CD14-positive monocyte (primary cell): ENCODE results near the gene DPP6. TPM values are rescaled to one million over a fixed set of nuclear protein-coding genes. Genes with fewer than 3 reads are reported as not detected.

Source experiments
- DNase-seq, 3 donors: peaks; one replicate each; pipeline ENCODE4 v3.0.0-alpha.2; 2011 to 2022
- H2AFZ ChIP-seq: 2 replicates; pipeline ENCODE4 v1.6.0; 2012; ENCODE audit warnings: mild to moderate bottlenecking, low read depth, low read length, inconsistent platforms; ENCODE audit not compliant: insufficient read depth, poor library complexity, severe bottlenecking
- H3K27ac ChIP-seq, 2 donors: 1 replicate in 1 of 2; 2 replicates in 1 of 2; pipeline ENCODE4 v1.5.1; 2012 to 2013; ENCODE audit warnings: low read length in 2 of 2, control low read depth in 1 of 2, inconsistent platforms in 1 of 2, low read depth in 1 of 2, mild to moderate bottlenecking in 1 of 2
- H3K27me3 ChIP-seq, 2 donors: one replicate each; pipeline versions ENCODE4 v1.6.0 to v1.6.1; 2011 to 2013; ENCODE audit warnings: low read length in 2 of 2; ENCODE audit not compliant: control insufficient read depth in 2 of 2, insufficient read depth in 2 of 2
- H3K36me3 ChIP-seq, 2 donors: replicated peaks in 1 of 2; 1 replicate in 1 of 2; 2 replicates in 1 of 2; pipeline versions ENCODE4 v1.5.1 to v1.6.1; 2012 to 2013; ENCODE audit warnings: low read length in 2 of 2, control low read depth in 1 of 2, inconsistent platforms in 1 of 2, mild to moderate bottlenecking in 1 of 2; ENCODE audit not compliant: insufficient read depth in 2 of 2, control insufficient read depth in 1 of 2
- H3K4me1 ChIP-seq, 2 donors: 1 replicate in 1 of 2; 2 replicates in 1 of 2; pipeline versions ENCODE4 v1.5.1 to v1.6.1; 2012 to 2013; ENCODE audit warnings: low read length in 2 of 2, control low read depth in 1 of 2, inconsistent platforms in 1 of 2, mild to moderate bottlenecking in 1 of 2, moderate library complexity in 1 of 2; ENCODE audit not compliant: insufficient read depth in 2 of 2, control insufficient read depth in 1 of 2
- H3K4me2 ChIP-seq: replicated peaks from 2 replicates; pipeline ENCODE3; 2012; ENCODE audit warnings: low read length, moderate library complexity, mild to moderate bottlenecking; ENCODE audit not compliant: poor library complexity, severe bottlenecking; ENCODE audit errors: extremely low read depth
- H3K4me3 ChIP-seq, 3 experiments: fragments of 200-600 bp in 1 of 3; sonication (generic) in 1 of 3; replicated peaks in 1 of 3; 1 replicate in 2 of 3; 2 replicates in 1 of 3; pipeline ENCODE4 v1.5.1; 2011 to 2013; ENCODE audit warnings: low read length in 3 of 3, mild to moderate bottlenecking in 3 of 3, control low read depth in 2 of 3, low read depth in 2 of 3, inconsistent platforms in 1 of 3, moderate library complexity in 1 of 3
- H3K79me2 ChIP-seq: 2 replicates; pipeline ENCODE4 v1.6.0; 2012; ENCODE audit warnings: mild to moderate bottlenecking, control low read depth, inconsistent platforms, low read length, moderate library complexity; ENCODE audit not compliant: insufficient read depth
- H3K9ac ChIP-seq: 2 replicates; pipeline ENCODE4 v1.6.0; 2017; ENCODE audit warnings: low read length, mild to moderate bottlenecking; ENCODE audit not compliant: insufficient read depth, poor library complexity, severe bottlenecking
- H3K9me3 ChIP-seq, 2 donors: replicated peaks in 1 of 2; 1 replicate in 1 of 2; 2 replicates in 1 of 2; pipeline versions ENCODE4 v1.5.1 to v1.6.1; 2012 to 2013; ENCODE audit warnings: low read length in 2 of 2, control low read depth in 1 of 2; ENCODE audit not compliant: control insufficient read depth in 1 of 2, insufficient read depth in 1 of 2
- H4K20me1 ChIP-seq: 2 replicates; pipeline ENCODE4 v1.6.0; 2012; ENCODE audit warnings: mild to moderate bottlenecking, low read length, control low read depth, moderate library complexity; ENCODE audit not compliant: insufficient read depth
- H3K27ac Mint-ChIP-seq, 7 donors: one replicate each; pipeline ENCODE4 v1.8.0; 2020; ENCODE audit warnings: mild to moderate bottlenecking in 7 of 7, mixed read lengths in 7 of 7, moderate library complexity in 6 of 7, inconsistent platforms in 2 of 7
- H3K27me3 Mint-ChIP-seq, 3 donors: one replicate each; pipeline ENCODE4 v1.8.0; 2021 to 2022; ENCODE audit warnings: low read depth in 3 of 3, mild to moderate bottlenecking in 3 of 3, mixed read lengths in 3 of 3, moderate library complexity in 3 of 3, inconsistent platforms in 1 of 3
- H3K36me3 Mint-ChIP-seq, 2 donors: one replicate each; pipeline ENCODE4 v1.8.0; 2020; ENCODE audit warnings: mixed read lengths in 2 of 2, inconsistent platforms in 1 of 2, mild to moderate bottlenecking in 1 of 2
- H3K4me1 Mint-ChIP-seq: one replicate; pipeline ENCODE4 v1.8.0; 2020; ENCODE audit warnings: mild to moderate bottlenecking, mixed read lengths
- H3K4me3 Mint-ChIP-seq, 2 donors: one replicate each; pipeline ENCODE4 v1.8.0; 2020; ENCODE audit warnings: mild to moderate bottlenecking in 2 of 2, mixed read lengths in 2 of 2, moderate library complexity in 1 of 2
- H3K9me3 Mint-ChIP-seq, 7 donors: one replicate each; pipeline ENCODE4 v1.8.0; 2020 to 2022; ENCODE audit warnings: mixed read lengths in 7 of 7, mild to moderate bottlenecking in 6 of 7, moderate library complexity in 6 of 7, inconsistent platforms in 2 of 7
- WGBS: methylation state at CpG from one replicate; pipeline ENCODE4 v1.1.5; 2013; ENCODE audit warnings: missing lambda C conversion rate; ENCODE audit not compliant: insufficient coverage; 5-methylcytosine and 5-hydroxymethylcytosine counted together
- intact Hi-C, 2 donors: fragments of 100-400 bp; cut with micrococcal nuclease; formaldehyde crosslinking; loops; one replicate each; pipeline versions ENCODE4 v1.15.0 to v1.15.1; 2023
- polyA plus RNA-seq, 3 donors: library from polyadenylated mRNA; depleted of rRNA in 1 of 3; unstranded in 2 of 3; stranded (reverse) in 1 of 3; fragments of 300-500 nt in 2 of 3; fragments of >200 nt in 1 of 3; fragmentation: Illumina TruSeq in 2 of 3; gene quantifications; 1 replicate in 2 of 3; 2 replicates in 1 of 3; pipeline ENCODE4 v1.2.3, GENCODE V29; 2012 to 2021
- TF ChIP-seq, protein P1 (sequence below): fragments of 200-600 bp; IDR thresholded peaks from one replicate; pipeline ENCODE4 v1.8.0; 2022; ENCODE audit warnings: antibody characterized with exemption, mild to moderate bottlenecking

DPP6 gene
- polyA plus RNA-seq, 3 donors, result not detected

DNA sequence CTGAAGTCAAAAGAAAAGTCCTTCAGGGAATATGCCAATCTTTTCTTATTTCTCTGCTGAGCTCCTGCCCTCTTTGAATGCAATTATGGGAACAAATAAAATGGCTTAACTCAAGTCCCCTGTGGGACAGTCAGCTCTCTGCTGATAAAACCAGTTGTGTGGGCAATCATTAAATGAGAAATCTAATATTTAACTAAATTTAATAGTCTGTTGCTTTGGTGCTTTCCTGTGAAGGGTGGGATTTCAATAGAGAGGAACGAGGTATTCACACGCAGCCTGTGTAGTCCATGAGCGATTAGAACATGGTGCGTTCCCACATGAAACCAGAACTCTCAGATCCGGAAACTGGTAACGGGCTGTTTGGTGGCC lies 812.3 kb downstream of the DPP6 start:
- no peak overlapping the region for H3K27ac ChIP-seq
- H4K20me1 ChIP-seq, result no peaks in the 10 kb centered on the region
- TF ChIP-seq, protein P1, sequence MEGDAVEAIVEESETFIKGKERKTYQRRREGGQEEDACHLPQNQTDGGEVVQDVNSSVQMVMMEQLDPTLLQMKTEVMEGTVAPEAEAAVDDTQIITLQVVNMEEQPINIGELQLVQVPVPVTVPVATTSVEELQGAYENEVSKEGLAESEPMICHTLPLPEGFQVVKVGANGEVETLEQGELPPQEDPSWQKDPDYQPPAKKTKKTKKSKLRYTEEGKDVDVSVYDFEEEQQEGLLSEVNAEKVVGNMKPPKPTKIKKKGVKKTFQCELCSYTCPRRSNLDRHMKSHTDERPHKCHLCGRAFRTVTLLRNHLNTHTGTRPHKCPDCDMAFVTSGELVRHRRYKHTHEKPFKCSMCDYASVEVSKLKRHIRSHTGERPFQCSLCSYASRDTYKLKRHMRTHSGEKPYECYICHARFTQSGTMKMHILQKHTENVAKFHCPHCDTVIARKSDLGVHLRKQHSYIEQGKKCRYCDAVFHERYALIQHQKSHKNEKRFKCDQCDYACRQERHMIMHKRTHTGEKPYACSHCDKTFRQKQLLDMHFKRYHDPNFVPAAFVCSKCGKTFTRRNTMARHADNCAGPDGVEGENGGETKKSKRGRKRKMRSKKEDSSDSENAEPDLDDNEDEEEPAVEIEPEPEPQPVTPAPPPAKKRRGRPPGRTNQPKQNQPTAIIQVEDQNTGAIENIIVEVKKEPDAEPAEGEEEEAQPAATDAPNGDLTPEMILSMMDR, result no peak
- H3K9me3 ChIP-seq, result no peaks in the 10 kb centered on the region
- no peak overlapping the region for H3K4me3 ChIP-seq
- Mint-ChIP-seq H3K27ac (no peak overlapping the region), H3K9me3 (peaks cover 0 to 9% (median 0%) of the 10 kb centered on the region in 7 donors), H3K4me3 (no peak overlapping the region), H3K4me1 (no peaks in the 10 kb centered on the region), H3K27me3 (peaks cover 13 to 22% (median 16%) of the 10 kb centered on the region in 3 donors), H3K36me3 (no peaks in the 10 kb centered on the region)
- 91% methylated on average over 6 of the region's 6 CpGs for WGBS
- no peaks in the 10 kb centered on the region for H3K4me1 ChIP-seq
- H3K79me2 ChIP-seq, result no peaks in the 10 kb centered on the region
- H3K27me3 ChIP-seq, result peaks cover 0 to 5% of the 10 kb centered on the region in 2 donors
- H2AFZ ChIP-seq, result no peak overlapping the region
- no peaks in the 10 kb centered on the region for H3K36me3 ChIP-seq
- intact Hi-C loops, result no loop called here
- DNase-seq, result no peak
- H3K9ac ChIP-seq, result no peak overlapping the region
- H3K4me2 ChIP-seq, result no peak overlapping the region

- Histone ChIP-seq H3K27ac (no peak overlapping the region), H3K4me2 (no peak overlapping the region), H3K9me3 (no peaks in the 10 kb centered on the region), H3K9ac (no peak overlapping the region), H2AFZ (no peak overlapping the region), H4K20me1 (no peaks in the 10 kb centered on the region), H3K4me3 (no peak overlapping the region), H3K4me1 (no peaks in the 10 kb centered on the region), H3K36me3 (no peaks in the 10 kb centered on the region), H3K79me2 (no peaks in the 10 kb centered on the region), H3K27me3 (peaks cover 0 to 5% of the 10 kb centered on the region in 2 donors)
- Mint-ChIP-seq H3K27ac (no peak overlapping the region), H3K36me3 (no peaks in the 10 kb centered on the region), H3K27me3 (peaks cover 15 to 26% (median 16%) of the 10 kb centered on the region in 3 donors), H3K9me3 (peaks cover 0 to 6% (median 0%) of the 10 kb centered on the region in 7 donors), H3K4me1 (no peaks in the 10 kb centered on the region), H3K4me3 (no peak overlapping the region)
- WGBS, result 95% methylated on average over 11 of the region's 14 CpGs
- no peak for DNase-seq
- intact Hi-C loops, result no loop called here
- TF ChIP-seq, protein P1, result no peak
Measured at GRCh38 chr7:154865984-154866685, 813.9 kb downstream of the DPP6 start.
